ENCODE measurements around the gene PARP6. TPM values are rescaled to one million over a fixed set of nuclear protein-coding genes. Genes with fewer than 3 reads are reported as not detected.
"Not testable (repeated sequence)": the region's sequence is repeated elsewhere in the genome, so short reads cannot be mapped to it uniquely, and the experiment has no call there.

PARP6 gene
- total and polyA plus RNA-seq, 4 donors = 55.4 to 201 (median 157) TPM

DNA sequence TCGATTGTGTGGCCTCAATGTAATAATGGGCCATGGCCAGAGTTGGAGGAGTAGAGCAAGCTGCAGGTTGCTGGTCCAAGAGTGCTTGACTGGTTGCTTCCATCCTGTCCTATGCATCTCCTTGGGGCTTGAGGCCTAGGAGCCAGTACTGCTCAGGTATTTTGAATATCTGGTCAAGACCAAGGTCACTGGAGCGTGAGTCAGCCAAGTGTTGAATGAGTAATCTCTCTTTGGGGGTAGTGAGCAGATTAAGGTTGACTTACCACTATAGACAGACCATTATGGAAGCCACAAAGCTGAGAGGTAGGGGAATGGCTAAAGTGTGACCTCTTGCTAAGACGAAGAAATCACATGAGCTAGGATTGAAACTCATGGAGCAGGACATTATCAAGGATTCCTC, 9.4 kb upstream of the PARP6 start:
- Histone ChIP-seq H3K27me3 (ENCODE audit: control insufficient read depth, insufficient read depth, low read length) (no peaks in the 10 kb centered on the region), H3K36me3 (ENCODE audit: control insufficient read depth, insufficient read depth, low read length) (peaks cover 10% of the 10 kb centered on the region), H3K9me3 (ENCODE audit: control insufficient read depth, insufficient read depth, low read length) (no peaks in the 10 kb centered on the region), H3K4me3 (ENCODE audit: low read depth, low read length) (no peak overlapping the region), H3K27ac (ENCODE audit: low read depth, low read length) (no peak overlapping the region), H3K4me1 (ENCODE audit: control insufficient read depth, insufficient read depth, low read length) (no peaks in the 10 kb centered on the region)
- 67% methylated on average over 1 of the region's 3 CpGs for WGBS (ENCODE audit: insufficient coverage)
- no peak for DNase-seq (ENCODE audit: low read depth in 4 of 6, low spot score in 6 of 6)

- Histone ChIP-seq H3K4me3 (ENCODE audit: low read depth, low read length) (no peak overlapping the region), H3K4me1 (ENCODE audit: control insufficient read depth, insufficient read depth, low read length) (no peaks in the 10 kb centered on the region), H3K27me3 (ENCODE audit: control insufficient read depth, insufficient read depth, low read length) (no peaks in the 10 kb centered on the region), H3K36me3 (ENCODE audit: control insufficient read depth, insufficient read depth, low read length) (peaks cover 3% of the 10 kb centered on the region), H3K9me3 (ENCODE audit: control insufficient read depth, insufficient read depth, low read length) (no peaks in the 10 kb centered on the region), H3K27ac (ENCODE audit: low read depth, low read length) (no peak overlapping the region)
- no peak for DNase-seq (ENCODE audit: low read depth in 4 of 6, low spot score in 6 of 6)
- 50% methylated on average over 1 of the region's 2 CpGs for WGBS (ENCODE audit: insufficient coverage)
These were observed 8.4 kb upstream of the PARP6 start for GRCh38 chr15:72280751-72281150.

DNA sequence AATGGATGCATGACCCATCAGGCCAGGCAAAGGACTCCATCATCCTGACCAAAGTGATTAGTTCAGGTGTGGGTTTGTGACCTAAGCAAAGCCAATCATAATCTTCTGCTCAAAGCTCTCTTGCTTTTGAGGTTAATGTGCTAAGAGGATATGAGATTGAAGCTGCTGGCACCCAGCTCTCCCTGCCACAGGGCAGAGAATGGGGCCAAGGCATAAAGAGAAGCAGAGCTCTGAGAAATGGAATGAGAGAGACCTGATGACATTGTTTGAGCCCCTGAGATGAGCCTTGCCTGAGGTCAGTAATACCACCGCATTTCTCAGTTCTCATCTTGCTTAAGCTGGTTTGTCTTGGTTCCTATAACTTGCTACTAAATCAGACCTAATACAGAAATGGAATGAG, 6.4 kb upstream of the PARP6 start:
- Histone ChIP-seq H3K4me3 (ENCODE audit: low read depth, low read length) (no peak overlapping the region), H3K27ac (ENCODE audit: low read depth, low read length) (no peak overlapping the region), H3K9me3 (ENCODE audit: control insufficient read depth, insufficient read depth, low read length) (no peaks in the 10 kb centered on the region), H3K36me3 (ENCODE audit: control insufficient read depth, insufficient read depth, low read length) (no peaks in the 10 kb centered on the region), H3K27me3 (ENCODE audit: control insufficient read depth, insufficient read depth, low read length) (no peaks in the 10 kb centered on the region), H3K4me1 (ENCODE audit: control insufficient read depth, insufficient read depth, low read length) (no peaks in the 10 kb centered on the region)
- DNase-seq (ENCODE audit: low read depth in 4 of 6, low spot score in 6 of 6) = no peak
- WGBS (ENCODE audit: insufficient coverage) = no CpG with 5 or more reads among the region's 1 CpG

GRCh38 chr15:72276326-72276700, 4.0 kb upstream of the PARP6 start:
- H3K36me3 ChIP-seq (ENCODE audit: control insufficient read depth, insufficient read depth, low read length) = no peaks in the 10 kb centered on the region
- no peak overlapping the region for H3K27ac ChIP-seq (ENCODE audit: low read depth, low read length)
- no peaks in the 10 kb centered on the region for H3K9me3 ChIP-seq (ENCODE audit: control insufficient read depth, insufficient read depth, low read length)
- H3K4me1 ChIP-seq (ENCODE audit: control insufficient read depth, insufficient read depth, low read length) = peaks cover 8% of the 10 kb centered on the region
- H3K4me3 ChIP-seq (ENCODE audit: low read depth, low read length) = no peak overlapping the region
- no peaks in the 10 kb centered on the region for H3K27me3 ChIP-seq (ENCODE audit: control insufficient read depth, insufficient read depth, low read length)
- DNase-seq (ENCODE audit: low read depth in 4 of 6, low spot score in 6 of 6) = no peak

- H3K4me1 ChIP-seq (ENCODE audit: control insufficient read depth, insufficient read depth, low read length); H3K9me3 ChIP-seq (ENCODE audit: control insufficient read depth, insufficient read depth, low read length); H3K27me3 ChIP-seq (ENCODE audit: control insufficient read depth, insufficient read depth, low read length); H3K27ac ChIP-seq (ENCODE audit: low read depth, low read length); H3K4me3 ChIP-seq (ENCODE audit: low read depth, low read length); H3K36me3 ChIP-seq (ENCODE audit: control insufficient read depth, insufficient read depth, low read length); DNase-seq (ENCODE audit: low read depth in 4 of 6, low spot score in 6 of 6): not testable (repeated sequence)
These were observed 3.4 kb upstream of the PARP6 start for GRCh38 chr15:72275635-72276325.

GRCh38 chr15:72272997-72273352, 621 bp upstream of the PARP6 start:
- no peaks in the 10 kb centered on the region for H3K27me3 ChIP-seq (ENCODE audit: control insufficient read depth, insufficient read depth, low read length)
- H3K9me3 ChIP-seq (ENCODE audit: control insufficient read depth, insufficient read depth, low read length) = no peaks in the 10 kb centered on the region
- 35% methylated on average over 7 of the region's 10 CpGs for WGBS (ENCODE audit: insufficient coverage)
- peaks cover 13% of the 10 kb centered on the region for H3K36me3 ChIP-seq (ENCODE audit: control insufficient read depth, insufficient read depth, low read length)
- H3K4me3 ChIP-seq (ENCODE audit: low read depth, low read length) = peak overlapping the region; percentile 45
- H3K27ac ChIP-seq (ENCODE audit: low read depth, low read length) = peak overlapping the region; percentile 61
- peaks cover 8% of the 10 kb centered on the region for H3K4me1 ChIP-seq (ENCODE audit: control insufficient read depth, insufficient read depth, low read length)
- no peak for DNase-seq (ENCODE audit: low read depth in 4 of 6, low spot score in 6 of 6)

DNA sequence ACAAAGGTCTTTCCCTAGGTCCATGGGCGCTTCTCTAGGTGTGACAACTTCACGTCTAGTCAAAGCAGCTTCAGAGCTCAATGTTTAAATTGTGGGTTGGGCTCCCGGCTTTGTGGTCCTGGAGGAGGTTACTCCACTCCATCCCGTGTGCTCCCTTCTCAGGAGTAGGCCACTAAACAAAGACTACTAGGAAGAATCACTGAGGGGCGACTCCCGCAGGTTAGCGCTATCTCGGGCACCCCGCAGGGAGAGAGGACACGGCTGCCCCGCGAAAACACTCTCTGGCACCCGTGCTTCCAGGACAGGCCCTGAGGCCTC, 500 bp downstream of the PARP6 start:
- peak in 1 of 6 donors; percentile 9 for DNase-seq (ENCODE audit: low read depth in 4 of 6, low spot score in 6 of 6)
- 3% methylated on average over 13 of the region's 13 CpGs for WGBS (ENCODE audit: insufficient coverage)
- peaks cover 21% of the 10 kb centered on the region for H3K36me3 ChIP-seq (ENCODE audit: control insufficient read depth, insufficient read depth, low read length)
- peak overlapping the region; percentile 87 for H3K27ac ChIP-seq (ENCODE audit: low read depth, low read length)
- H3K4me1 ChIP-seq (ENCODE audit: control insufficient read depth, insufficient read depth, low read length) = peaks cover 8% of the 10 kb centered on the region
- H3K27me3 ChIP-seq (ENCODE audit: control insufficient read depth, insufficient read depth, low read length) = no peaks in the 10 kb centered on the region
- peak overlapping the region; percentile 80 for H3K4me3 ChIP-seq (ENCODE audit: low read depth, low read length)
- H3K9me3 ChIP-seq (ENCODE audit: control insufficient read depth, insufficient read depth, low read length) = no peaks in the 10 kb centered on the region

DNA sequence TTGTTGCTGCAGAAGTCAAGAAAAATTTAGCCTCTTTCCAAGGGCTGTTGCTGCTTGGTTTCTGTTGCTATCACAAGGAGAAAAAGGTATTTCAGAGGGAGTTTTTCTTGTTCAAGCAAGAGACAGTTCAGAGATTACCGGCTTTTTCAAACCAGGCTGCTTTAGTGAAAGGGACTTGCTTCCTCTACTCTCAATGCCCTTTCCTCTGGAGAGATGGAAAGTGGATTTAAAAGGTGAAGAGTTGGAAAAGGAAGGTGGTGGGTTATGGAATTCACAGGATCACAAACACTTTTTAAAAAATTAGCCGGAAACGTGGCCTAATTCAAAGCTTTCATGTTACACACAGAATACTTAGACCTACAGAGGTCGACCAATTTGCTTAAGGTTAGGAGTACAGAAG, 1.1 kb downstream of the PARP6 start:
- Histone ChIP-seq H3K27ac (ENCODE audit: low read depth, low read length) (no peak overlapping the region), H3K27me3 (ENCODE audit: control insufficient read depth, insufficient read depth, low read length) (no peaks in the 10 kb centered on the region), H3K9me3 (ENCODE audit: control insufficient read depth, insufficient read depth, low read length) (no peaks in the 10 kb centered on the region), H3K4me3 (ENCODE audit: low read depth, low read length) (peak overlapping the region; percentile 80), H3K4me1 (ENCODE audit: control insufficient read depth, insufficient read depth, low read length) (peaks cover 8% of the 10 kb centered on the region), H3K36me3 (ENCODE audit: control insufficient read depth, insufficient read depth, low read length) (peaks cover 21% of the 10 kb centered on the region)
- no peak for DNase-seq (ENCODE audit: low read depth in 4 of 6, low spot score in 6 of 6)
- WGBS (ENCODE audit: insufficient coverage) = no CpG with 5 or more reads among the region's 4 CpGs

- Histone ChIP-seq H3K4me3 (ENCODE audit: low read depth, low read length) (no peak overlapping the region), H3K27me3 (ENCODE audit: control insufficient read depth, insufficient read depth, low read length) (no peaks in the 10 kb centered on the region), H3K36me3 (ENCODE audit: control insufficient read depth, insufficient read depth, low read length) (peaks cover 35% of the 10 kb centered on the region), H3K4me1 (ENCODE audit: control insufficient read depth, insufficient read depth, low read length) (peaks cover 8% of the 10 kb centered on the region), H3K9me3 (ENCODE audit: control insufficient read depth, insufficient read depth, low read length) (no peaks in the 10 kb centered on the region), H3K27ac (ENCODE audit: low read depth, low read length) (no peak overlapping the region)
- DNase-seq (ENCODE audit: low read depth in 4 of 6, low spot score in 6 of 6) = no peak
- 75% methylated on average over 2 of the region's 4 CpGs for WGBS (ENCODE audit: insufficient coverage)
These were observed 2.6 kb downstream of the PARP6 start for GRCh38 chr15:72269739-72270138.

- DNase-seq (ENCODE audit: low read depth in 4 of 6, low spot score in 6 of 6) = no peak
- H3K4me3 ChIP-seq (ENCODE audit: low read depth, low read length) = no peak overlapping the region
- peaks cover 64% of the 10 kb centered on the region for H3K36me3 ChIP-seq (ENCODE audit: control insufficient read depth, insufficient read depth, low read length)
- no peaks in the 10 kb centered on the region for H3K27me3 ChIP-seq (ENCODE audit: control insufficient read depth, insufficient read depth, low read length)
- H3K27ac ChIP-seq (ENCODE audit: low read depth, low read length) = no peak overlapping the region
- no peaks in the 10 kb centered on the region for H3K4me1 ChIP-seq (ENCODE audit: control insufficient read depth, insufficient read depth, low read length)
- WGBS (ENCODE audit: insufficient coverage) = no CpG with 5 or more reads among the region's 5 CpGs
- no peaks in the 10 kb centered on the region for H3K9me3 ChIP-seq (ENCODE audit: control insufficient read depth, insufficient read depth, low read length)
These were observed 7.3 kb downstream of the PARP6 start for GRCh38 chr15:72265031-72265430.
